GM18499 (cell line): Measurements from ENCODE around the gene GATAD2A.
A peak's percentile ranks its signal among the peaks of the same experiment; 100 is the strongest.

ENCODE experiments used
- ATAC-seq: cut with Tn5 transposase; IDR thresholded peaks from one replicate; pipeline ENCODE4 v1.9.1; 2021; ENCODE audit warnings: moderate number of reproducible peaks; ENCODE audit not compliant: insufficient read depth, unreplicated experiment

Gene GATAD2A

DNA sequence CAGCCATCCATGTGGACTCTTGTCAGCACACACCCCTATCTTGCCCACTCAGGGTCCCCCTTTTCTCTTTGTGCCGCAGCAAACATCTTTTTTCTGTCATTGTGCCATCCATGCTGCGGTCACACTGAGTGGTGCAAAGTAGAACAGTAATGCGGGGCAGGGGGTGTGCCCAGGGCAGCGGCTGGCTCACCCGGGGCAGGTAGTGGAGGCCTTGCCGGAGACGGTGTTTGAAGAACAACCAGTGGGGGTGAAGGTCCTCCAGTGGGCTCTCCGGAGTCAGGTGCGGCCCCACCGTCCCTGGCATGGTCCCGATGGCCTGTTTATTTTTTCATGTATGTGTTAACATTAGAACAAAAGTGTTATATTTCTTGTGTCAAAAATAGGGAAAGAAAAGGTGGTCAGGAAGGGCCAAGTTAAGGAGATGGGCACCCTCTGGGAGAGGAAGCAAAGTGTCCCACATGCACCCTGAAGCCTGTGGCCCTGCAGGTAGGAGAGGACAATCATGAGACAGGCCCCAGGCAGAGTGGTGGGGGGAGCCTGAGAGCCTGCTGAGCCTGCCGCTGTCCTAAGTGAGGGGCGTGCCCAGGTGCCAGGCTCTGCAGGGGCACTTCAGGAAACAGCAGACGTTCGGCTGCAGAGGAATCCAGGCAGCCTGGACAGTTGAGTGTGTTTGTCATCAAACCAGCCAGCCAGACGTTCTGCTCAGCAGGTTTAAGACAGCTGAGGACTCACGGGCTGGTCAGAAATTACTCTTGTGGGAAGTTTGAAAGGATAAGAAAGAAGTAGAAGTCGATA lies 97.5 kb downstream of the GATAD2A start:
- no peak for ATAC-seq

DNA sequence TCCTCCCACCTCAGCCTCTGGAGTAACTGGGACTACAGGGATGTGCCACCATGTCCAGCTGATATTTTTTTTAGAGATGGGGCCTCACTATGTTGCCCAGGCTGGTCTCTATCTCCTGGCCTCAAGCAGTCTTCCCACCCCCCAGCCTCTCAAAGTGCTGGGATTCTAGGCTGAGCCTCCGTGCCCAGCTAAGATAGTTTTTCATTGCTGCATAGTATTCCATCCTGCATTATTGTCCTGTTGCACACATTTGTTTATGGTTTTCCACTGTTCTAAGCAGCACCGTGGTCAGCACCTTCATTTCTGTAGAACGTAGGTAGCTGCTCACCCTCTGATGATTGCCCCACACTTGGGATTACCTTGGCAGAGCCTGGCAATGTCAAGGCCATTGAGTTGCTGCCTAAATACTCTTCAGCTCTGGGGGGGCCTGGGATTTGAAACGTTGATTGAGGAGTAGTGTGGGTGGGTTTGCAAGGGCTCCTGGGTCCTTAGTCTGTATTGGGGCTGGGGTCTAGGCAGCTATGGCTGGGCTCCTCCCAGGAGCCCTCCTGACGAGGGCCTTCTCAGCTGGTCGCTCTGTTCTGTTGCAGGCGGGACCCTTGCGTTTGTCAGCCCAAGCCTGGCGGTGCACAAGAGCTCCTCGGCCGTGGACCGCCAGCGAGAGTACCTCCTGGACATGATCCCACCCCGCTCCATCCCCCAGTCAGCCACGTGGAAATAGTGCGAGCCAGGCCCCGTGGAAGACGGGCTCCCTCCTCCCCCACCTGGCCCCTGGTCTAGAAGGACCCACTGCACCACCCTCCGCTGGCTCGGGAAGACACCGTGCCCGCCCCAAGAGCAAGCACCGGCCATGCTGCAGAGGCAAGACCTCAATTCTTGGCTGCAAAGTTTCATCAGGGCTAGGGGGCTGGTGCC lies 99.5 kb downstream of the GATAD2A start:
- ATAC-seq = no peak

GRCh38 chr19:19505669-19506326 lies 100.3 kb downstream of the GATAD2A start:
- no peak for ATAC-seq

GRCh38 chr19:19506592-19506991 lies 101.1 kb downstream of the GATAD2A start:
- ATAC-seq = no peak

- ATAC-seq = no peak
Observed at GRCh38 chr19:19507354-19507753, 101.9 kb downstream of the GATAD2A start.

- no peak for ATAC-seq
Observed at GRCh38 chr19:19508217-19508616, 102.7 kb downstream of the GATAD2A start.

GRCh38 chr19:19510432-19510831 lies 105.0 kb downstream of the GATAD2A start:
- ATAC-seq = no peak

DNA sequence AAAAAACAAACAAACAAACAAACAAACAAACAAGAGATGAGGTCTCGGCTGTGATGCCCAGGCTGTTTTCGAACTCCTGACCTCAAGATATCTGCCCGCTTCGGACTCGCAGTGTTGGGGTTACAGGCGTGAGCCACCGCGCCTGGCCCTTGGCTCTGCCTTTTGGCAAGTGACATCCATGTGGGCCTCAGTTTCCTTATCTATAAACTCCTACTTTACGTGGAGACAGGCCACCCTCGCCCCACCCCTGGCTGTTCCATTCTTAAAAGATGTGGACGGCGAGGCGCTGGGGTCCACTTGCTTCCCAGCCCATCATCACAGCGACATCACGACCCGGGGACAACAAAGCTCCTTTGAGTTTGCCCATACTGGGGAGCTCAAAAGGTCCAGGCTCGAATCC lies 108.2 kb downstream of the GATAD2A start:
- no peak for ATAC-seq

GRCh38 chr19:19514215-19514657 lies 108.8 kb downstream of the GATAD2A start:
- no peak for ATAC-seq

DNA sequence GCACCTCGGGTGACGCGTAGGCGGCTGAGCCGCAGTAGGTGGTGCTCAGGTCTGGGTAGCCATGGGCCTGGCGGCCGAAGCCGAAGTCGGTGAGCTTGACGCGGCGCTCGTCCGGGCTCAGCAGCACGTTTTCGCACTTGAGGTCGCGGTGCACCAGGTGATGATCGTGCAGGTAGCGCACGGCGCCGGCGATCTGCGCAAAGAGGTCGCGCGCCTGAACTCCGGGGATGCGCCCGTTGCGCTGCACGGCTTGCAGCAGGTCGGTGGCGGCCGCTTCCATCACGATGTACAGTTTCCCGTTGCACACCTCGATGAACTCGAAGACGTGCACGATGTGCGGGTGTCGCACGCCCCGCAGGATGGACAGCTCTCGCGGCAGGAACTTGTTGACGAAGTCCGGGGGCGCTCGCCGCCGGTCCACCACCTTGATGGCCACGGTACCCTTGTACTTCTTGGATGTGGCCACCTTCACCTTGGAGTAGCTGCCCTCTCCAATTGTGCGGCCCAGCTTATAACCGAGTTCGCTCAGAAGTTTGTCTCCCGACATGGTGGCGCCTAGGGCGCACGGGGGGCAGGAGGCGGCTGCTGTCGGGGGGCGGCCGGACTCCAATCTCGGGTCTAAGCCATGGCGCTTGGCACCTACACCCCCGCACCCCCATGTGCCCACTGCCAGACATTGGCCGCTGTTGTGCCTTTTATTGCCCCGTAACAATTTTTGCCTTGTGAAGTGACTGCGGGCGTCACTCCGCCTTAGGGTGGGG lies 109.6 kb downstream of the GATAD2A start, which contains the start of gene TSSK6:
TSSK6 (minus strand) TSS at position 668 of the 761 bp plus-strand sequence; CDS start at position 547, 121 bp downstream.
- no peak for ATAC-seq

DNA sequence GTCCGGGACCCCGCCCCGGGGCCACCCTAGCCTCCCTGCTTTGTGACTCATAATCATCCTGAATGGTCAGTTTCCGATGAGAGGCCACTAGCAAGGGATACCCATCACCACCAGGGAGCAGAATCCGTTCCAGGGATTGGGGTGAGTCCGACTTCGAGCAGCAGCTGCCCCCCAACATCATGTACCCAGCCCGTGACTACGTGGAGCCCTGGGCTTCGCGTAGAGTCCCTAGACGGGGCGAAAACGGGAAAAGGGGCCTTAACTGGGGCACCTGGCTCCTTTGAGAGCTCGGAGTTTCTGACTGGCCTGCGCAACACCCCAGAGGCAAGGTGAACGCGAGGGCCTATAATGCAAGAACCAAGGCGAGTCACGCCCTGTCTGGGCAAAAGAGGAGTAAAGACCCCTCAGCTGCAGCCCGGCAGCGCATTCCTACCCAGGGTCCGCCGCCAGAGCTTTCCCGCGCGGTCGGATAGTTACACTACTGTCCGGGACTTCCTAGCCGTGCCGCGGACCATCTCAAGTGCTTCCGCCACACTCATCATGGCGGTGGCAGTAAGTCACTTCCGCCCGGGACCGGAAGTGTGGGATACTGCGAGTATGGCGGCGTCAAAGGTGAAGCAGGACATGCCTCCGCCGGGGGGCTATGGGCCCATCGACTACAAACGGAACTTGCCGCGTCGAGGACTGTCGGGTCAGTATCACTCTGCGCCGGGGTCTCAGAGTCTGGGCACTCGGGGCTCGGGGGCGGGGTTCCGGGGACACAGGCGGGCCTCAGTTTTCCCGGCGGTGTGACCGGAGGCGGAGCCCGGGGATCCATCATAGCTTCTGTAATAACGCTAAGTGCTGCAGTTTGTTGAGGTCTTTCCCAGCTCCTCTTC lies 110.4 kb downstream of the GATAD2A start, which contains the start of gene NDUFA13:
NDUFA13 (plus strand) TSS at position 584 of the 878 bp plus-strand sequence; CDS start at position 598, 14 bp downstream.
- peak; percentile 84 for ATAC-seq

- no peak for ATAC-seq
Observed at GRCh38 chr19:19517235-19517619, 111.8 kb downstream of the GATAD2A start.

GRCh38 chr19:19520989-19521388 lies 115.5 kb downstream of the GATAD2A start:
- no peak for ATAC-seq

DNA sequence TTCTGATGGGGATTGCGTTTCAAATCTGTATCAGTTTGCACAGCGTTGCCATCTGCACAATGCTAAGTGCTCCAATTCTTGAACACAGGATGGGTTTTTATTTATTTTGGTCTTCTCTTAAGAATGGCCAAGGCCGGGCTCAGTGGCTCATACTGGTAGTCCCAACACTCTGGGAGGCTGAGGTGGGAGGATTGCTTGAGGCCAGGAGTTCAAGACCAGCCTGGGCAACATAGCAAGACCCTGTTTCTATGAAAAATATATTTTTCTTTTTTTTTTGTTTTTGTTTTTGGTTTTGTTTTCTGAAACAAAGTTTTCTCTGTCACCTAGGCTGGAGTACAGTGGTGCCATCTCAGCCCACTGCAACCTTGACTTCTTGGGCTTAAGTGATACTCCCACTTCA lies 117.7 kb downstream of the GATAD2A start:
- ATAC-seq = no peak

- no peak for ATAC-seq
Observed at GRCh38 chr19:19524053-19524452, 118.6 kb downstream of the GATAD2A start.

GRCh38 chr19:19525611-19526380 lies 120.3 kb downstream of the GATAD2A start:
- no peak for ATAC-seq

- no peak for ATAC-seq
Observed at GRCh38 chr19:19526581-19527370, 121.3 kb downstream of the GATAD2A start.

- no peak for ATAC-seq
Observed at GRCh38 chr19:19527371-19527656, 121.8 kb downstream of the GATAD2A start.
